Ectodermal cell (in vitro differentiated cells): Measurements from ENCODE around the gene WAC.
"Not testable (repeated sequence)": the region's sequence is repeated elsewhere in the genome, so short reads cannot be mapped to it uniquely, and the experiment has no call there.

ENCODE experiments used
- H3K27ac ChIP-seq: 2 replicates; pipeline ENCODE4 v1.7.0; 2013; ENCODE audit warnings: mild to moderate bottlenecking, low read depth, low read length; ENCODE audit not compliant: insufficient read depth, poor library complexity, severe bottlenecking
- H3K27me3 ChIP-seq: 2 replicates; pipeline ENCODE4 v1.7.0; 2013; ENCODE audit warnings: mild to moderate bottlenecking, low read length; ENCODE audit not compliant: insufficient read depth, control insufficient read depth, poor library complexity, severe bottlenecking
- H3K36me3 ChIP-seq: one replicate; pipeline ENCODE4 v1.7.0; 2013; ENCODE audit warnings: low read length; ENCODE audit not compliant: control insufficient read depth, insufficient read depth
- H3K4me1 ChIP-seq: one replicate; pipeline ENCODE4 v1.7.0; 2013; ENCODE audit warnings: low read length; ENCODE audit not compliant: control insufficient read depth, insufficient read depth
- H3K4me3 ChIP-seq: 2 replicates; pipeline ENCODE4 v1.7.0; 2013; ENCODE audit warnings: low read depth, low read length, control low read depth; ENCODE audit not compliant: insufficient read depth
- H3K9me3 ChIP-seq: 2 replicates; pipeline ENCODE4 v1.7.0; 2013; ENCODE audit warnings: mild to moderate bottlenecking, low read length, moderate library complexity; ENCODE audit not compliant: control insufficient read depth
- WGBS, 2 experiments: methylation state at CpG; one replicate each; pipeline ENCODE4 v1.1.7; 2013; ENCODE audit warnings: missing lambda C conversion rate in 2 of 2; 5-methylcytosine and 5-hydroxymethylcytosine counted together

WAC gene

DNA sequence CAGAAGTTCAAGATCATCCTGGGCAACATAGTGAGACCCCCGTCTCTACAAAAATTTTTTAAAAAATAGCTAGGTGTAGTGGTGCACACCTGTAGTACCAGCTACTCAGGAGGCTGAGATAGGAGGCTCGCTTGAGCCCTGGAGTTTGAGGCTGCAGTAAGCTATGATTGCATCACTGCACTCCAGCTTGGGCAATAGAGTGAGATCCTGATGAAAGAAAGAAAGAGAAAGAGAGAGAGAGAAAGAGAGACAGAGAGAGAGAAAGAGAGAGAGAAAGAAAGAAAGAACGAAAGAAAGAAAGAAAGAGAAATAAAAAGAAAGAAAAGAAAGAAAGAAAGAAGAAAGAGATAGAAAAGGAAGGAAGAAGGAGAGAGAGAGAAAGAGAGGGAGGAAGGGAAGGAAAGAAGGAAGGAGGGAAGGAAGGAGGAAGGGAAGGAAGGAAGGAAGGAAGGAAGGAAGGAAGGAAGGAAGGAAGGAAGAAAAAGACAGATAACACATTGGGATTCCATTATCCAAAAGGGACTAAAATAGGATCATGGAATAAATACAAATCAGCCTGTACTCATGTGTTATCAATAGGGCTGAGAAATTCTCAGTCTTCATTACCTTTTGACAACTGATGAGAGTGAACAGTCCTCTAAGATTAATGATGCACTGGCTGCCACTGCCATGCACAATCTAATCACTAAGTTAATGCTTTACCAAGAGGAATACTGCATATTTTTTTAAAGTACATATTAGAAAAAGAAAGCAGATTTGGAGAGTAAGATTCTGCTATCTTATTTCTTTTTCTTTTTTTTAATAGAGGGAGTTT lies 35.4 kb upstream of the WAC start:
- H3K27me3 ChIP-seq = no peaks in the 10 kb centered on the region
- no peak overlapping the region for H3K4me3 ChIP-seq
- no peaks in the 10 kb centered on the region for H3K9me3 ChIP-seq
- H3K36me3 ChIP-seq = no peaks in the 10 kb centered on the region
- no peaks in the 10 kb centered on the region for H3K4me1 ChIP-seq
- 89 to 91% methylated on average over 3 of the region's 3 CpGs for WGBS, 2 experiments
- no peak overlapping the region for H3K27ac ChIP-seq

DNA sequence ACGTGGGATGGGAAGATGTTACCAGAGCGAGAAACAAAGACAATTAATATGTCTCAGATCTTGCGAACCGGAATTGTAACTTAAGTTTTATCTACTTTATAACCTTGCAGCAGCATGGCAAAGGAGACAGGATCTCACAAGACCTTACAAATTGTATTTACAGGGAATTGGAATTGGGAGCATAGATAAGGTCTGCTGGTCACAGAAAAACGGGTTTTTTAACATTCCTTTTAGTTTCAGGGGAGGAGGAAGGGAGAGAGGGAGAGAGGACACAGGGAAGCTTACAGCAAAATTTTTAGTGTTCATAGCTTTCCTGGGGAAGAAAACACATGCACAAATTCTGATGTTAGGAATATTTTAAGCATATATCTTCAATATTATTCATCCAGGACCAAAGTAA lies 32.7 kb upstream of the WAC start:
- not testable (repeated sequence) for H3K27me3 ChIP-seq, H3K4me1 ChIP-seq, H3K4me3 ChIP-seq, H3K9me3 ChIP-seq, H3K27ac ChIP-seq, H3K36me3 ChIP-seq
- 83 to 85% methylated on average over 5 of the region's 5 CpGs for WGBS, 2 experiments

DNA sequence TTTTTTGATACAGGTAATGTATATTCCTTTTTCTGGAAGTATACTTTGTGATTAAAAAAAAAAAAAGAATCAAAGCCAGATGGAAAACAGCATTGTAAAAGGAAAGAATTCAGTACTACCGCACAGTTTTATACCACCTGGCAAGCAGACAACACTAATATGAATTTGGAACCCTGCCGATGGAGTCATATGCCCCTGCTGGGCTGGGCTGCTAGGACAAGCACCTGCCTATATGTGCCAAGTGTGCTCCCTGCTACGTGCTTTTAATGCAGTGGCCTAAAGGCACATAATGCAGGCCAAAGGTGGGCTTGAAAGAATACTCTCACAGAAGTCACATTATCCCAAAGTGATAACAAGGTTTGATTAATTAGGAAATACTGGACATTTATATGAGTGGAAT lies 29.8 kb upstream of the WAC start:
- 86 to 91% methylated on average over 3 of the region's 3 CpGs for WGBS, 2 experiments
- Histone ChIP-seq H3K27ac (no peak overlapping the region), H3K4me1 (no peaks in the 10 kb centered on the region), H3K27me3 (no peaks in the 10 kb centered on the region), H3K36me3 (no peaks in the 10 kb centered on the region), H3K4me3 (no peak overlapping the region), H3K9me3 (no peaks in the 10 kb centered on the region)

DNA sequence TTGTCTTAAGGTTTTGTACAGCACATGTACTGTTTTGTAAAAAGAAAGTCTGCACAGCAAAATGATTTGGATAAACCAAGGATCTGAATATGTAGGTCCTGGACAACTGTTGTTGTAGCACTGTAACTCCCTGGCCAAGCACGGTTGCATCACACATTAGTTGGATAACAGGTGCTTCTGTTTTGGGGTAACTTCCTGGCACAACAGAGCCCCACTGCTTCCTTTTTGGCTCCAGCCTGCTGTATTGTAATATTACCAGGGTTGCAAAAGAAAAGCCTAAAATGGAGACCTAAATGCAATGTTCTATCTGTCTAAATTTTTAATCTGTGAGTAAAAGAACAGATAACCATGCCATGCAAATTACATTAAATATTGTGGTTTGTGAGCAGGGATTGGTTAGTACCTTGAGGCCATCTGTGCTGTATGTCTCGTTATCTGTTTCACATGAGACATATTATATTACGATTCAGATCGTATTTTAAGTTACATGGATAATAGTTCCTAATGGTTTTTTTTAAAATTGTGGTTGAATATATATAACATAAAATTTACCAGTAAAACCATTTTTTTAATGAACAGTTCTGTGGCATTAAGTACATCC lies 27.5 kb upstream of the WAC start:
- Histone ChIP-seq H3K4me3 (no peak overlapping the region), H3K27me3 (no peaks in the 10 kb centered on the region), H3K9me3 (no peaks in the 10 kb centered on the region), H3K4me1 (no peaks in the 10 kb centered on the region), H3K27ac (no peak overlapping the region), H3K36me3 (no peaks in the 10 kb centered on the region)
- WGBS, 2 experiments = 92 to 97% methylated on average over 2 to 4 of the region's 4 CpGs

DNA sequence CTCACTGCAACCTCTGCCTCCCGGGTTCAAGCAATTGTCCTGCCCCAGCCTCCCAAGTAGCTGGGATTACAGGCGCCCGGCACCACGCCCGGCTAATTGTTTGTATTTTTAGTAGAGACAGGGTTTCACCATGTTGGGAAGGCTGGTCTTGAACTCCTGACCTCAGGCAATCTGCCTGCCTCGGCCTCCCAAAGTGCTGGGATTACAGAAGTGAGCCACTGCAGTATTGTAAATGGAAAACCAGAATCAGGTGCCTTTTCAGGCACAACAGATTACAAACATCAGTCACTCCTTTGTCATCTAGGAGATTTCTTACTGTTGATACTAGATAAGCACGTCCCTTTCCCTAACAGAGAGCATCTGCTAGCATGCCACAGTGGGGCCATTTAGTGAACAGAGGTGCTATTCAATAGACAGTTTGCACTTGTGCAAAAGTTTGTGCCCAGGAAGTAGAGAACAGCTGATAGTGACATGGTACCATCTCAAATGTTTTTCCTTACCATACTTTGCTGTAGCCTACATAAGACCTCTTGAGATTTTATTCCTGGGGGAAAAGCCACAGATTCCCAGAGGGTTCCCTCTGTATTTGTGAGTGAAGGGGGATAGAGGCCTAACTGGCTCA lies 24.5 kb upstream of the WAC start:
- H3K27me3 ChIP-seq = no peaks in the 10 kb centered on the region
- H3K4me1 ChIP-seq = no peaks in the 10 kb centered on the region
- 88 to 96% methylated on average over 7 of the region's 7 CpGs for WGBS, 2 experiments
- no peak overlapping the region for H3K27ac ChIP-seq
- no peaks in the 10 kb centered on the region for H3K9me3 ChIP-seq
- H3K4me3 ChIP-seq = no peak overlapping the region
- H3K36me3 ChIP-seq = no peaks in the 10 kb centered on the region

DNA sequence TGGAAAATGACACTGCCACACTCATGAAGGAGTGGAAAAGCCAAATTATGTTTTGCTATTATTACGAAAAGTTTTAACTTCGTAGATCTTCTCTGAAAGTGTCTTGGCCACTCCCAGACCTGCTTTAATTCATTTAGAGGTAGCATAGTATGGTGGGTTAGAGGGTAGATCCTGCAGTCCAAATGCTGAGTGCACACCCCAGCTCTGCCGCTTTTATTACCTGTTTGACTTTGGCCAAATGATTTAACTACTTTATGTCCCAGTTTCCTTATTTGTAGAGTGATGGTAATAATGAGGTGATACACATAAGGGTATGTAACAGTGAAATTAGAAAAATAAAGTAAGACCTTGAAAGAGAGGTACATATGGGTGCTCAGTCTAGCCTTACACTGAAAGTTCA lies 23.6 kb upstream of the WAC start:
- no peaks in the 10 kb centered on the region for H3K27me3 ChIP-seq
- H3K4me3 ChIP-seq = no peak overlapping the region
- H3K36me3 ChIP-seq = no peaks in the 10 kb centered on the region
- 95 to 100% methylated on average over 3 of the region's 3 CpGs for WGBS, 2 experiments
- no peak overlapping the region for H3K27ac ChIP-seq
- no peaks in the 10 kb centered on the region for H3K4me1 ChIP-seq
- no peaks in the 10 kb centered on the region for H3K9me3 ChIP-seq

DNA sequence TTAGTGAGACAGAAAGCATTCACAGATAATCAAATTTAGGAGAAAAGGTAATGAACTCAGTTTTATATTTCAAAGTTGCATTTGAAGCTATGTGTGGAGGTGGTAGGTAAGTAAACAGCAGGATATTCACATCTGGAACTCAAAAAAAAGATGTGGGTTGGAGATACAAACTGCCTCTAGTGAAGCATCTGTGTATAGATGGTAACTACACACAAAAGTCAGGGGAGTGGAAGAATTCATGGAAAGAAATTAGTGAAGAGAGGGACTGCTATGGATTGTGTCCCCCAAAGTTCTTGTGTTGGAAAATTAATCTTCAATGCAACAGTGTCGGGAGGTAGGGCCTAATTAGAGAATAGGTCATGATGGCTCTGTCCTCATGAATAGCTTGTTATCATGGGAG lies 18.3 kb upstream of the WAC start:
- no peaks in the 10 kb centered on the region for H3K9me3 ChIP-seq
- H3K27me3 ChIP-seq = no peaks in the 10 kb centered on the region
- no peak overlapping the region for H3K4me3 ChIP-seq
- WGBS, 2 experiments = 80 to 85% methylated on average over 1 of the region's 1 CpG
- no peaks in the 10 kb centered on the region for H3K36me3 ChIP-seq
- no peak overlapping the region for H3K27ac ChIP-seq
- no peaks in the 10 kb centered on the region for H3K4me1 ChIP-seq

DNA sequence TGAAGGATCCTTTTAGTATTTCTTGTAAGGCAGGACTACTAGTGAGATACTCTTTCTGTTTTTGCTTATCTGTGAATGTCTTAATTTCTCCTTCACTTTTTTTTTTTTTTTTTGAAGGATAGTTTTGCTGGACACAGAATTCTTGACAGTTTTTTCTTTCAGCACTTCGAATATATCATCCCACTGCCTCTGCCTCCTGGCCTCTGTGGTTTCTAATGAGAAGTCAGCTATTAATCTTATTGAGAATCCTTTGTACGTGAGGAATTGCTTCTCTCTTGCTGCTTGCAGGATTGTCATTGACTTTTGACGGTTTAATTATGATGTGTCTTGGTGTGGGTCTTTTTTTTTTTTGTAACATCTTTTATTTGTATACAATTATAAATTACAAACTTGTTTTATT lies 12.6 kb upstream of the WAC start:
- Histone ChIP-seq H3K27ac (no peak overlapping the region), H3K36me3 (peaks cover 15% of the 10 kb centered on the region), H3K4me3 (no peak overlapping the region), H3K27me3 (no peaks in the 10 kb centered on the region), H3K9me3 (no peaks in the 10 kb centered on the region), H3K4me1 (no peaks in the 10 kb centered on the region)
- WGBS, 2 experiments = 100% methylated on average over 1 to 3 of the region's 3 CpGs

DNA sequence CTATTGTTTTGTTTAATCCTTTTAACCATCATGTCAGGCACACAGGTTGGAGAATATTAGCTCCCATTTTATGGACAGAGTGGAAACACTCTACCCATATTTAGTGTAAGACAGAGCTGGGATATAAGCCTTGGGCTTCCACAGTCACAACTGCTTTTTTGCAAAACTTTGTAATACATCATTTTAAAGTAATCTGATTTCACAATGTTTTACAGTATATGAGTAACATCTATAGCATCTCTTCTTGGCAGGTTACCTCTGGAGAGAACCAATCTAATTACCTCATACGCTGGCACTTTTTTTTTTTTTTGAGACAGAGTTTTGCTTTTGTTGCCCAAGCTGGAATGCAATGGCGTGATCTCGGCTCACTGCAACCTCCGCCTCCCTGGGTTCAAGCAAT lies 12.1 kb upstream of the WAC start:
- 92% methylated on average over 4 of the region's 4 CpGs for WGBS, 2 experiments

DNA sequence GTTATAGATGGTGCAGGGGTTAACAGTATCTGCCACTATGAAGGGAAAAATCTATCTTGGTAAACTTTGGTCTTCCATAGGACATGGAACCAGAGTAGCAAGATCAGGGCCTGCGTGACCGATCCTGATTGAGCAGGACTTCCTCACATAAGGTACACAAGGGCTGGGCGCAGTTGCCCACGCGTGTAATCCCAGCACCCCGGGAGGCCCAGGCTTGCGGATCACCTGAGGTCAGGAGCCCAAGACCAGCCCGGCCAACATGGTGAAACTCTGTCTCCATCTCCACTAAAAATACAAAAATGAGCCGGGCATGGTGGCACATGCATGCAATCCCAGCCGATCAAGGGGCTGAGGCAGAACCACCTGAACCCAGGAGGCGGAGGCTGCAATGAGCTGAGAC lies 11.0 kb upstream of the WAC start:
- H3K27ac ChIP-seq, H3K27me3 ChIP-seq, H3K4me1 ChIP-seq, H3K9me3 ChIP-seq, H3K4me3 ChIP-seq: not testable (repeated sequence)
- 92% methylated on average over 11 of the region's 11 CpGs for WGBS, 2 experiments
- H3K36me3 ChIP-seq = peaks cover 17% of the 10 kb centered on the region

More for the DNA sequence above, 12.1 kb upstream of the WAC start:
- H3K36me3 ChIP-seq = peaks cover 17% of the 10 kb centered on the region
- not testable (repeated sequence) for H3K9me3 ChIP-seq, H3K4me3 ChIP-seq, H3K27ac ChIP-seq, H3K27me3 ChIP-seq, H3K4me1 ChIP-seq
